CD1c-positive myeloid dendritic cell (primary cell): Measurements from ENCODE around the gene NME7.

ENCODE experiments used
- DNase-seq: peaks from one replicate; pipeline ENCODE4 v3.0.0-alpha.2; 2016; ENCODE audit errors: extremely low spot score

Gene NME7

GRCh38 chr1:169155675-169156074, 211.9 kb downstream of the NME7 start:
- no peak for DNase-seq

- DNase-seq = no peak
Observed at GRCh38 chr1:169151338-169151837, 216.2 kb downstream of the NME7 start.

- no peak for DNase-seq
Observed at GRCh38 chr1:169150641-169151337, 216.8 kb downstream of the NME7 start.

- no peak for DNase-seq
Observed at GRCh38 chr1:169149555-169150286, 217.9 kb downstream of the NME7 start.

- no peak for DNase-seq
Observed at GRCh38 chr1:169148472-169149252, 218.9 kb downstream of the NME7 start.

GRCh38 chr1:169146576-169147214, 220.9 kb downstream of the NME7 start:
- no peak for DNase-seq

GRCh38 chr1:169144941-169145626, 222.5 kb downstream of the NME7 start:
- DNase-seq = no peak

- no peak for DNase-seq
Observed at GRCh38 chr1:169143984-169144383, 223.6 kb downstream of the NME7 start.

- no peak for DNase-seq
Observed at GRCh38 chr1:169143346-169143745, 224.3 kb downstream of the NME7 start.

GRCh38 chr1:169142129-169142528, 225.5 kb downstream of the NME7 start:
- no peak for DNase-seq

GRCh38 chr1:169141356-169141755, 226.2 kb downstream of the NME7 start:
- no peak for DNase-seq

GRCh38 chr1:169138866-169139670, 228.5 kb downstream of the NME7 start:
- DNase-seq = peak; percentile 24

- DNase-seq = no peak
Observed at GRCh38 chr1:169137357-169137756, 230.2 kb downstream of the NME7 start.

GRCh38 chr1:169133801-169134502, 233.6 kb downstream of the NME7 start:
- DNase-seq = no peak

- DNase-seq = no peak
Observed at GRCh38 chr1:169133228-169133576, 234.4 kb downstream of the NME7 start.

- no peak for DNase-seq
Observed at GRCh38 chr1:169132512-169133227, 234.9 kb downstream of the NME7 start.

- no peak for DNase-seq
Observed at GRCh38 chr1:169130683-169131082, 236.9 kb downstream of the NME7 start.

- DNase-seq = no peak
Observed at GRCh38 chr1:169129109-169129784, 238.3 kb downstream of the NME7 start.

- DNase-seq = no peak
Observed at GRCh38 chr1:169128562-169128961, 239.0 kb downstream of the NME7 start.
